ENCODE results near the gene SLC2A13.

- TF ChIP-seq, protein P1, sequence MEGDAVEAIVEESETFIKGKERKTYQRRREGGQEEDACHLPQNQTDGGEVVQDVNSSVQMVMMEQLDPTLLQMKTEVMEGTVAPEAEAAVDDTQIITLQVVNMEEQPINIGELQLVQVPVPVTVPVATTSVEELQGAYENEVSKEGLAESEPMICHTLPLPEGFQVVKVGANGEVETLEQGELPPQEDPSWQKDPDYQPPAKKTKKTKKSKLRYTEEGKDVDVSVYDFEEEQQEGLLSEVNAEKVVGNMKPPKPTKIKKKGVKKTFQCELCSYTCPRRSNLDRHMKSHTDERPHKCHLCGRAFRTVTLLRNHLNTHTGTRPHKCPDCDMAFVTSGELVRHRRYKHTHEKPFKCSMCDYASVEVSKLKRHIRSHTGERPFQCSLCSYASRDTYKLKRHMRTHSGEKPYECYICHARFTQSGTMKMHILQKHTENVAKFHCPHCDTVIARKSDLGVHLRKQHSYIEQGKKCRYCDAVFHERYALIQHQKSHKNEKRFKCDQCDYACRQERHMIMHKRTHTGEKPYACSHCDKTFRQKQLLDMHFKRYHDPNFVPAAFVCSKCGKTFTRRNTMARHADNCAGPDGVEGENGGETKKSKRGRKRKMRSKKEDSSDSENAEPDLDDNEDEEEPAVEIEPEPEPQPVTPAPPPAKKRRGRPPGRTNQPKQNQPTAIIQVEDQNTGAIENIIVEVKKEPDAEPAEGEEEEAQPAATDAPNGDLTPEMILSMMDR (IDR thresholded peaks at IDR 0.05; ENCODE audit: insufficient read depth, low read length, poor library complexity, severe bottlenecking): no peak
- no peak for TF ChIP-seq EZH2phosphoT487 (conservative IDR thresholded peaks at IDR 0.05; ENCODE audit: low read length)
Measured at GRCh38 chr12:39986674-39987073, 119.2 kb downstream of the SLC2A13 start.
